ENCODE measurements around the gene ZBBX. TPM values are rescaled to one million over a fixed set of nuclear protein-coding genes. Genes with fewer than 3 reads are reported as not detected.

Gene ZBBX
- total RNA-seq, 2 donors from 2014 or later, result not detected

DNA sequence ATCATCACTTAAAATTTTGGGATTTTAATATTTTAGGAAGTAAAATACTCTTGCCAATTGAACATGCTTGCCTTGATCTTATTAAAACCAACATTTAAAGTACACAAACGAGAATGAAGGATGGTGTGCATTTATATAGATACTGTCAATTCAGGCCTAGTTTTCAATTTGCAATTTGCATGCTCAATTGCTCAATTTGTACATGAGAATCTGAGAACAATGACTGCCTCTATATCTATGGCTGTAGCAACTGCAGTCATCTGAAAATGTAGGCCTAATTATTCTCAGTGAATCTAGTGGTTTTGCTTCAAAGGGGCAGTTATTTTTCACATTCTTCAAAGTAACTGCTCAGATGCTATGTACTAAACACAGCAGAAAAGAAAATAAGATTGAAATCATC lies 18.8 kb downstream of the ZBBX start:
- no peaks in the 10 kb centered on the region for H3K4me1 ChIP-seq
- H3K27ac ChIP-seq, result no peak overlapping the region
- H3K27me3 ChIP-seq, result no peaks in the 10 kb centered on the region
- no peak overlapping the region for H3K4me3 ChIP-seq
- DNase-seq (ENCODE audit: low spot score), result no peak
- H3K9me3 ChIP-seq, result no peaks in the 10 kb centered on the region
- no peaks in the 10 kb centered on the region for H3K36me3 ChIP-seq
- TF ChIP-seq, protein P1, sequence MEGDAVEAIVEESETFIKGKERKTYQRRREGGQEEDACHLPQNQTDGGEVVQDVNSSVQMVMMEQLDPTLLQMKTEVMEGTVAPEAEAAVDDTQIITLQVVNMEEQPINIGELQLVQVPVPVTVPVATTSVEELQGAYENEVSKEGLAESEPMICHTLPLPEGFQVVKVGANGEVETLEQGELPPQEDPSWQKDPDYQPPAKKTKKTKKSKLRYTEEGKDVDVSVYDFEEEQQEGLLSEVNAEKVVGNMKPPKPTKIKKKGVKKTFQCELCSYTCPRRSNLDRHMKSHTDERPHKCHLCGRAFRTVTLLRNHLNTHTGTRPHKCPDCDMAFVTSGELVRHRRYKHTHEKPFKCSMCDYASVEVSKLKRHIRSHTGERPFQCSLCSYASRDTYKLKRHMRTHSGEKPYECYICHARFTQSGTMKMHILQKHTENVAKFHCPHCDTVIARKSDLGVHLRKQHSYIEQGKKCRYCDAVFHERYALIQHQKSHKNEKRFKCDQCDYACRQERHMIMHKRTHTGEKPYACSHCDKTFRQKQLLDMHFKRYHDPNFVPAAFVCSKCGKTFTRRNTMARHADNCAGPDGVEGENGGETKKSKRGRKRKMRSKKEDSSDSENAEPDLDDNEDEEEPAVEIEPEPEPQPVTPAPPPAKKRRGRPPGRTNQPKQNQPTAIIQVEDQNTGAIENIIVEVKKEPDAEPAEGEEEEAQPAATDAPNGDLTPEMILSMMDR (IDR thresholded peaks at IDR 0.05), result no peak

- Histone ChIP-seq H3K9me3 (no peaks in the 10 kb centered on the region), H3K4me3 (no peak overlapping the region), H3K4me1 (no peaks in the 10 kb centered on the region), H3K27ac (no peak overlapping the region), H3K36me3 (no peaks in the 10 kb centered on the region), H3K27me3 (no peaks in the 10 kb centered on the region)
- TF ChIP-seq, protein P1 (IDR thresholded peaks at IDR 0.05), result no peak
- DNase-seq (ENCODE audit: low spot score), result no peak
Measured at GRCh38 chr3:167355446-167355845, 24.7 kb downstream of the ZBBX start.

DNA sequence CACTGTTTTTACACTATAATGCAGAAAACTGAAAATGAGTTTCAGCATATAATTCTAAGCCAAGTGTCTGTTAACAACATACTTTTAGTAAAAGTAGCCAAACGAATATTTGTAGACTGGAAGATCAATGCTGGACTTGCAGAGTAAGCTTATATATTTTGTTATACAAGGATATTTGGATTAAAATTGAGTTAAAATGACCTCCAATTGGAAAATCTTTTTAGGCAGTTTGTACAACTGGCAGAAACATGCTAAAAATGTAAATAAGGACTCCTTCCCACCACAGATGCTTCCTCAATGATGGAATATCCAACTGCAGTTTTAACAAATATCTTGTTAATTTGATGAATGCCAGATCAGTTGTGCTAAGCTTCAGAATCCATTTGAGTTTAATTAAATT lies 25.3 kb downstream of the ZBBX start:
- TF ChIP-seq, protein P1 (IDR thresholded peaks at IDR 0.05), result no peak
- Histone ChIP-seq H3K9me3 (no peaks in the 10 kb centered on the region), H3K36me3 (no peaks in the 10 kb centered on the region), H3K27me3 (no peaks in the 10 kb centered on the region), H3K4me3 (no peak overlapping the region), H3K27ac (no peak overlapping the region), H3K4me1 (no peaks in the 10 kb centered on the region)
- no peak for DNase-seq (ENCODE audit: low spot score)

- H3K36me3 ChIP-seq, result no peaks in the 10 kb centered on the region
- no peaks in the 10 kb centered on the region for H3K9me3 ChIP-seq
- no peak overlapping the region for H3K4me3 ChIP-seq
- no peak overlapping the region for H3K27ac ChIP-seq
- TF ChIP-seq, protein P1 (IDR thresholded peaks at IDR 0.05), result peak; percentile 46 to 74
- H3K4me1 ChIP-seq, result no peaks in the 10 kb centered on the region
- H3K27me3 ChIP-seq, result no peaks in the 10 kb centered on the region
- DNase-seq (ENCODE audit: low spot score), result no peak
Measured at GRCh38 chr3:167350245-167350862, 29.7 kb downstream of the ZBBX start.

DNA sequence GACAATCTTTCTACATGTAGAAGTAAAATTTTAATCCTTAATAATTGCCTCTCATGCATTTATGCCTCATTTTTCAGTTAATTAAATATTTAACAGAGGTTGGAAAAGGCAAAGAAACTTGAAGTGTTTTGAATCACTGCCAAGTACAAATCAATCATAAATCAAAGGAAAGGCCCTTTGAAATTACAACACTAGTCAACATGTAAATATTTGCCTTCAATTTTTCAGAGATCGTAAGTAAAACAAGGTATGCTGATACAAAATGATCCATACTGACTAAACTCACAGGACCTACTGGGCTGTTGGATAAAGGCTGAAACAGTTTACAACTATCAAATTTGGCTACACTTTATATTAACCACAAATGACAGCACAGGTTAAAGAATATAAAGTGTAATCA lies 33.9 kb downstream of the ZBBX start:
- Histone ChIP-seq H3K4me1 (no peaks in the 10 kb centered on the region), H3K9me3 (no peaks in the 10 kb centered on the region), H3K4me3 (no peak overlapping the region), H3K36me3 (no peaks in the 10 kb centered on the region), H3K27me3 (no peaks in the 10 kb centered on the region), H3K27ac (no peak overlapping the region)
- TF ChIP-seq, protein P1 (IDR thresholded peaks at IDR 0.05), result no peak
- DNase-seq (ENCODE audit: low spot score), result no peak
